ENCODE results near the gene KSR1.

- TF ChIP-seq, protein P1, sequence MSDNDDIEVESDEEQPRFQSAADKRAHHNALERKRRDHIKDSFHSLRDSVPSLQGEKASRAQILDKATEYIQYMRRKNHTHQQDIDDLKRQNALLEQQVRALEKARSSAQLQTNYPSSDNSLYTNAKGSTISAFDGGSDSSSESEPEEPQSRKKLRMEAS (IDR thresholded peaks at IDR 0.05) = no peak
- TF ChIP-seq TCF12 (IDR thresholded peaks at IDR 0.05; ENCODE audit: low read depth) = no peak
- no peak for TF ChIP-seq REST (IDR thresholded peaks at IDR 0.05; ENCODE audit: low read depth)
- TF ChIP-seq ZBTB7A (IDR thresholded peaks at IDR 0.05; ENCODE audit: low read depth) = no peak
- no peak for TF ChIP-seq TAF1 (IDR thresholded peaks at IDR 0.05; ENCODE audit: low read depth)
Observed at GRCh38 chr17:27420211-27420950, 35.9 kb upstream of the KSR1 start.
